Measurements from ENCODE around the gene TFRC. TPM values are rescaled to one million over a fixed set of nuclear protein-coding genes. Genes with fewer than 3 reads are reported as not detected.

The TFRC gene
- 115 and 117 TPM in 2 replicates for total RNA-seq

DNA sequence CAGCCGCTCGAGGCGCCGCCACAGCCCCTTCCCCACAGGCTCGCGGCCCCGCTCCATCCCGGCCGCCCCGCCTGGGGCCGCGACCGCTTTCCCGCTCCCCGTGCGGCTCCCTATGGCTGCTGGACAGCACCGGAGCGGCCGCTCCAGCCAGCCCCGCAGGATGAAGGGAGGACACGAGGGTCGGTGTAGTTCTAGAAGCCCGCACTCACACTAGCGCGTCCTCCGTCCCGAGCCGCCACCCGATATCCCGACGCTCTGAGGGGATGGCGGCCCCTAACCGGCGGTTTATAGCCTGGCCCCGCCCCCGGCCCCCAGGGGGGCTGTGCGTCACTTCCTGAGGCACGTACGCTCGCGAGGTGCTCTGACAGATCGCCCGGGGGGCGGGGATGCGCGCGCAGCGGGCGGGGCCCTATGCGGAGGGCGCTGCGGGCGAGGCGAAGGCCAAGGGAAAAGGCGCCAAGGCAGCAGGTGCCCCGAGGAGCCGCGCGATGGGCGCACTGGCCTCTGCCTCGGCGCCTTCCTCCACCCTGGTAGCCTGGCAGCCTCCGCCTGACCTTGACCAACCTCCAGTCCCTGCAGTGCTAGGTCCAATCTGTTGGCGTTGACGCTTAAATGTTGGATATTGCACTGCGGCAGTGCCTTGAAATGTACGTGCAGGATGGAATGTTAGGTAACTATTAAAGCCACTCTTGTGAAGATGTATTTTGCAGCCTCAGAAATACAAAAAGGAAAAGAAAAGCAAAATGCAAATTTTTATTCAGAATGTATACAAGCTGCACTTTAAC lies at the start of gene TFRC:
TSS of gene TFRC (minus strand) at position 257 of the 785 bp plus-strand sequence. CDS start 4,991 bp downstream, outside the sequence.

Other genes with a start within 250 kb of the TFRC start
- gene TNK2, start 173.5 kb downstream of the TFRC start, total RNA-seq: 6.3 and 14.1 TPM in 2 replicates
- not detected in 2 replicates for gene ZDHHC19, start 129.3 kb upstream of the TFRC start, total RNA-seq
- 0.24 TPM in 1 of 2 replicates, not detected in the other for gene SLC51A, start 134.4 kb upstream of the TFRC start, total RNA-seq
- 34.5 and 64.8 TPM in 2 replicates for gene PCYT1A, start 205.6 kb upstream of the TFRC start, total RNA-seq
- 13.0 and 17.5 TPM in 2 replicates for gene DYNLT2B, start 236.2 kb upstream of the TFRC start, total RNA-seq